IMR-90 (cell line): Measurements from ENCODE around the gene NUDT19.

Experiments
- BHLHE40 ChIP-seq: fragments of 150-350 bp; IDR thresholded peaks from 2 replicates; pipeline ENCODE4 v1.6.1; 2016; ENCODE audit warnings: mild to moderate bottlenecking, low read depth, low read length
- CEBPB ChIP-seq: IDR thresholded peaks from 2 replicates; pipeline ENCODE4 v1.6.1; 2012; ENCODE audit warnings: low read depth, low read length, improper control_type of control experiment
- CHD1 ChIP-seq: IDR thresholded peaks from 2 replicates; pipeline ENCODE4 v1.6.1; 2012; ENCODE audit warnings: low read depth, low read length, improper control_type of control experiment
- MAFK ChIP-seq: IDR thresholded peaks from 2 replicates; pipeline ENCODE4 v1.6.1; 2012; ENCODE audit warnings: low read depth, low read length, improper control_type of control experiment
- MXI1 ChIP-seq: IDR thresholded peaks from 2 replicates; pipeline ENCODE4 v1.6.1; 2012; ENCODE audit warnings: low read depth, mild to moderate bottlenecking, low read length, moderate library complexity, borderline replicate concordance
- POLR2A ChIP-seq: IDR thresholded peaks from 2 replicates; pipeline ENCODE4 v1.6.1; 2012; ENCODE audit warnings: mild to moderate bottlenecking, low read depth, low read length
- RAD21 ChIP-seq: IDR thresholded peaks from 2 replicates; pipeline ENCODE4 v1.6.1; 2012; ENCODE audit warnings: low read length, improper control_type of control experiment
- RCOR1 ChIP-seq: IDR thresholded peaks from 2 replicates; pipeline ENCODE4 v1.6.1; 2012; ENCODE audit warnings: mild to moderate bottlenecking, low read length, improper control_type of control experiment; ENCODE audit not compliant: insufficient replicate concordance
- RFX5 ChIP-seq: IDR thresholded peaks from 2 replicates; pipeline ENCODE4 v1.8.0; 2012; ENCODE audit warnings: low read depth, mild to moderate bottlenecking, low read length, moderate library complexity
- SMC3 ChIP-seq: fragments of 150-350 bp; IDR thresholded peaks from 2 replicates; pipeline ENCODE4 v1.6.1; 2016; ENCODE audit warnings: low read depth, mild to moderate bottlenecking, antibody characterized with exemption, low read length, moderate library complexity
- USF2 ChIP-seq: fragments of 150-350 bp; IDR thresholded peaks from 2 replicates; pipeline ENCODE4 v1.6.1; 2017; ENCODE audit warnings: mild to moderate bottlenecking, antibody characterized with exemption, low read length, low read depth
- TF ChIP-seq, protein P1 (sequence below): conservative IDR thresholded peaks from 2 replicates; pipeline ENCODE4 v1.5.1; 2012; ENCODE audit warnings: mild to moderate bottlenecking, low read depth, low read length, improper control_type of control experiment

GRCh38 chr19:32677657-32678056 is 14.0 kb upstream of the NUDT19 start:
- TF ChIP-seq CEBPB: no peak
- TF ChIP-seq POLR2A: no peak
- no peak for TF ChIP-seq USF2
- no peak for TF ChIP-seq RAD21
- TF ChIP-seq CHD1: no peak
- TF ChIP-seq, protein P1, sequence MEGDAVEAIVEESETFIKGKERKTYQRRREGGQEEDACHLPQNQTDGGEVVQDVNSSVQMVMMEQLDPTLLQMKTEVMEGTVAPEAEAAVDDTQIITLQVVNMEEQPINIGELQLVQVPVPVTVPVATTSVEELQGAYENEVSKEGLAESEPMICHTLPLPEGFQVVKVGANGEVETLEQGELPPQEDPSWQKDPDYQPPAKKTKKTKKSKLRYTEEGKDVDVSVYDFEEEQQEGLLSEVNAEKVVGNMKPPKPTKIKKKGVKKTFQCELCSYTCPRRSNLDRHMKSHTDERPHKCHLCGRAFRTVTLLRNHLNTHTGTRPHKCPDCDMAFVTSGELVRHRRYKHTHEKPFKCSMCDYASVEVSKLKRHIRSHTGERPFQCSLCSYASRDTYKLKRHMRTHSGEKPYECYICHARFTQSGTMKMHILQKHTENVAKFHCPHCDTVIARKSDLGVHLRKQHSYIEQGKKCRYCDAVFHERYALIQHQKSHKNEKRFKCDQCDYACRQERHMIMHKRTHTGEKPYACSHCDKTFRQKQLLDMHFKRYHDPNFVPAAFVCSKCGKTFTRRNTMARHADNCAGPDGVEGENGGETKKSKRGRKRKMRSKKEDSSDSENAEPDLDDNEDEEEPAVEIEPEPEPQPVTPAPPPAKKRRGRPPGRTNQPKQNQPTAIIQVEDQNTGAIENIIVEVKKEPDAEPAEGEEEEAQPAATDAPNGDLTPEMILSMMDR: no peak
- TF ChIP-seq BHLHE40: no peak
- TF ChIP-seq SMC3: no peak
- TF ChIP-seq MAFK: no peak
- TF ChIP-seq RFX5: no peak
- no peak for TF ChIP-seq MXI1
- TF ChIP-seq RCOR1: no peak
